Measurements from ENCODE around the gene NLRX1.

GRCh38 chr11:119121811-119122124, 46.8 kb upstream of the NLRX1 start:
- TF ChIP-seq, protein P1, sequence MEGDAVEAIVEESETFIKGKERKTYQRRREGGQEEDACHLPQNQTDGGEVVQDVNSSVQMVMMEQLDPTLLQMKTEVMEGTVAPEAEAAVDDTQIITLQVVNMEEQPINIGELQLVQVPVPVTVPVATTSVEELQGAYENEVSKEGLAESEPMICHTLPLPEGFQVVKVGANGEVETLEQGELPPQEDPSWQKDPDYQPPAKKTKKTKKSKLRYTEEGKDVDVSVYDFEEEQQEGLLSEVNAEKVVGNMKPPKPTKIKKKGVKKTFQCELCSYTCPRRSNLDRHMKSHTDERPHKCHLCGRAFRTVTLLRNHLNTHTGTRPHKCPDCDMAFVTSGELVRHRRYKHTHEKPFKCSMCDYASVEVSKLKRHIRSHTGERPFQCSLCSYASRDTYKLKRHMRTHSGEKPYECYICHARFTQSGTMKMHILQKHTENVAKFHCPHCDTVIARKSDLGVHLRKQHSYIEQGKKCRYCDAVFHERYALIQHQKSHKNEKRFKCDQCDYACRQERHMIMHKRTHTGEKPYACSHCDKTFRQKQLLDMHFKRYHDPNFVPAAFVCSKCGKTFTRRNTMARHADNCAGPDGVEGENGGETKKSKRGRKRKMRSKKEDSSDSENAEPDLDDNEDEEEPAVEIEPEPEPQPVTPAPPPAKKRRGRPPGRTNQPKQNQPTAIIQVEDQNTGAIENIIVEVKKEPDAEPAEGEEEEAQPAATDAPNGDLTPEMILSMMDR (IDR thresholded peaks at IDR 0.05; ENCODE audit: insufficient read depth, low read length, poor library complexity, severe bottlenecking): no peak
- no peak for TF ChIP-seq EZH2phosphoT487 (conservative IDR thresholded peaks at IDR 0.05; ENCODE audit: low read length)

Data from SU-DHL-6 (cell line).